PFSK-1 (cell line): Measurements from ENCODE around the gene TMEM139.

Source experiments
- FOXP2 ChIP-seq: optimal IDR thresholded peaks from 2 replicates; pipeline ENCODE3; 2011; ENCODE audit warnings: borderline replicate concordance, control low read depth, inconsistent platforms; ENCODE audit not compliant: insufficient read depth; ENCODE audit errors: extremely low read length, extremely low read depth
- POLR2AphosphoS5 ChIP-seq: IDR thresholded peaks from 2 replicates; pipeline ENCODE4 v1.6.1; 2012; ENCODE audit warnings: low read depth, mild to moderate bottlenecking, control low read depth, low read length, moderate library complexity
- SIN3A ChIP-seq: IDR thresholded peaks from 2 replicates; pipeline ENCODE4 v1.6.1; 2012; ENCODE audit warnings: mild to moderate bottlenecking, low read length, moderate library complexity, borderline replicate concordance; ENCODE audit not compliant: insufficient read depth
- TAF1 ChIP-seq: IDR thresholded peaks from 2 replicates; pipeline ENCODE4 v1.6.1; 2012; ENCODE audit warnings: low read length, control low read depth, borderline replicate concordance; ENCODE audit not compliant: insufficient read depth
- TF ChIP-seq, protein P1 (sequence below), 2 experiments: IDR thresholded peaks; 2 replicates each; pipeline versions ENCODE4 v1.6.1 to v1.8.0; 2011 to 2012; ENCODE audit warnings: low read depth in 2 of 2, low read length in 2 of 2, control low read depth in 1 of 2, inconsistent platforms in 1 of 2, mild to moderate bottlenecking in 1 of 2, moderate library complexity in 1 of 2; ENCODE audit not compliant: insufficient read depth in 1 of 2

Gene TMEM139

DNA sequence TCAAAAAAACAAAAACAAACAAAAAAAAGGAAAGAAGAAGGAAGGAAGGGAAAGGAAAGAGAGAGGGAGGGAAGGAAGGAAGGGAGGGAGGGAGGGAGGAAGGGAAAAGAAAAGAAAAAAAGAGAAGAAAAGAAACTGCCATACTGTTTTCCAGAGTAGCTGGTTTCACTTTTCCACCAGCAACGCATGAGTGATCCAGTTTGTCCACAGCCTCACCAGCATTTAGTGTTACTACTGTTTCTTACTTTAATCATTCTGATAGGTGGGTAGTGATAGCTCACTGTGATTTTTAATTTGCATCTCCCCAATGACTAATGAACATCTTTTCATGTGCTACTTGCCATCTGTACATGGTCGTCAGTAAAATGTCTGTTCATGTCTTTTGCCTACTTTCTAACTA is 11.9 kb upstream of the TMEM139 start:
- TF ChIP-seq SIN3A (no peak), TAF1 (no peak), POLR2AphosphoS5 (no peak), FOXP2 (no peak)
- TF ChIP-seq, protein P1, sequence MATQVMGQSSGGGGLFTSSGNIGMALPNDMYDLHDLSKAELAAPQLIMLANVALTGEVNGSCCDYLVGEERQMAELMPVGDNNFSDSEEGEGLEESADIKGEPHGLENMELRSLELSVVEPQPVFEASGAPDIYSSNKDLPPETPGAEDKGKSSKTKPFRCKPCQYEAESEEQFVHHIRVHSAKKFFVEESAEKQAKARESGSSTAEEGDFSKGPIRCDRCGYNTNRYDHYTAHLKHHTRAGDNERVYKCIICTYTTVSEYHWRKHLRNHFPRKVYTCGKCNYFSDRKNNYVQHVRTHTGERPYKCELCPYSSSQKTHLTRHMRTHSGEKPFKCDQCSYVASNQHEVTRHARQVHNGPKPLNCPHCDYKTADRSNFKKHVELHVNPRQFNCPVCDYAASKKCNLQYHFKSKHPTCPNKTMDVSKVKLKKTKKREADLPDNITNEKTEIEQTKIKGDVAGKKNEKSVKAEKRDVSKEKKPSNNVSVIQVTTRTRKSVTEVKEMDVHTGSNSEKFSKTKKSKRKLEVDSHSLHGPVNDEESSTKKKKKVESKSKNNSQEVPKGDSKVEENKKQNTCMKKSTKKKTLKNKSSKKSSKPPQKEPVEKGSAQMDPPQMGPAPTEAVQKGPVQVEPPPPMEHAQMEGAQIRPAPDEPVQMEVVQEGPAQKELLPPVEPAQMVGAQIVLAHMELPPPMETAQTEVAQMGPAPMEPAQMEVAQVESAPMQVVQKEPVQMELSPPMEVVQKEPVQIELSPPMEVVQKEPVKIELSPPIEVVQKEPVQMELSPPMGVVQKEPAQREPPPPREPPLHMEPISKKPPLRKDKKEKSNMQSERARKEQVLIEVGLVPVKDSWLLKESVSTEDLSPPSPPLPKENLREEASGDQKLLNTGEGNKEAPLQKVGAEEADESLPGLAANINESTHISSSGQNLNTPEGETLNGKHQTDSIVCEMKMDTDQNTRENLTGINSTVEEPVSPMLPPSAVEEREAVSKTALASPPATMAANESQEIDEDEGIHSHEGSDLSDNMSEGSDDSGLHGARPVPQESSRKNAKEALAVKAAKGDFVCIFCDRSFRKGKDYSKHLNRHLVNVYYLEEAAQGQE (IDR thresholded peaks at IDR 0.05; ENCODE audit: insufficient read depth in 1 of 2, low read depth in 2 of 2, low read length in 2 of 2) = no peak

DNA sequence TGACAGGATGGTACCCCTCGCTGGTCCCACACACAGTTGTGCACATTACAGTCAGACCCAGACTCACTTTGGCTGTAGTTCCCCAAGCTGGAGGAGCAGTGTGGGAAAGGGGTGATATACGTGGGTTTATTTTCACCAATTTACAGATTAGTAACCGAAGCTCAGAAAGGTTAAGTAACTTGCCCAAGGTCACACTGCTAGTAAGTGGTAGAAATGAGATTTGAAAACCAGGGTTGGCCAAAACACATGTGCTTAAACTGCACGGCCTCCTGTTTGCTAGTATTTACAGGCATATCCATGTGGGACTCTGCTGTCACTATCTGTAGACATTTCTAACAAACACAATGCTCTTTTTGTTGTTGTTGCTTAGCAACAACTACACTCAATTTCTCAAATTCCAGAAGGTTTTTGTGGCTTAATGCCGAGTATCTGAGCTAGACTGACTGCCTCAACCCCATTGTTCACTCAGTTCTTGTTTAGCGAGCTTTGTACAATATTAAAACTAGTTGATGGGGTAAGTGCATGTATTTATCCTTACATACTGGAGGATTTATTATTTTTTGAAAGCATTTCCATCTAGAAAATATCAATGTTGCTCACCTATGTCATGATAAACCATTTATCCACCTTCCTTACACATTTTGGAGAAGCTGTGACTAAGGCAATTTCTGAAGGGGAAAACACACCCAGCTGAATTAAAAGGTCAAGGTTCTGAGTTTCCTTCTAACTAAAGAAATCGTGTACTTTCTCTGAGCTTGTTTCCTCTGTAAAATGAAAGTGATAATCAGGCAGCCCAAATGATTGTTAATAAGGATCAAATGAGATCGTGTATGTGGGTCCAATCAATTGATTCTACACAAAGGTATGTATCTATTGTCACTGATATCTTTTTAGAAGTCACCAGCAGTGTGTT is 5.3 kb upstream of the TMEM139 start:
- TF ChIP-seq POLR2AphosphoS5 = no peak
- TF ChIP-seq SIN3A = no peak
- no peak for TF ChIP-seq FOXP2

DNA sequence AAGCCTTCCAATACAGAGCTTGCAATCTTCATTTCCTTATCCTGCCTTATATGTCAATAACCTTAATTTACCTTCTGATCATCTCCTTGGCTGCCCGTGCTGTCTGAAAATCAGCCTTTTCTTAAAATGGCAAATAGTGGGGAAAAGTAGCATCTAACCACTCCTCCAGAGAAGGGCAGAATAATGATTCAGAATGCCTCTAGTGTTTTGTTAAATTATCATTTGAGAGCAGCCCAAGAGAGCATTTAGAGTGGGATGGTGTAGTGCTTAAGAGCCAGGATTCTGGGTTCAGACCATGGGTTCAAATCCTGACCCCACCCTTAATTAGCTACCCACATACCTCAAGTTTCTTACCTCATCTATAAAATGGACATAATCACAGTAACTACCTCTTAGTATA is 4.6 kb upstream of the TMEM139 start:
- no peak for TF ChIP-seq FOXP2
- TF ChIP-seq, protein P1 (IDR thresholded peaks at IDR 0.05; ENCODE audit: insufficient read depth in 1 of 2, low read depth in 2 of 2, low read length in 2 of 2) = no peak
- no peak for TF ChIP-seq TAF1
- TF ChIP-seq POLR2AphosphoS5 = no peak
- no peak for TF ChIP-seq SIN3A

DNA sequence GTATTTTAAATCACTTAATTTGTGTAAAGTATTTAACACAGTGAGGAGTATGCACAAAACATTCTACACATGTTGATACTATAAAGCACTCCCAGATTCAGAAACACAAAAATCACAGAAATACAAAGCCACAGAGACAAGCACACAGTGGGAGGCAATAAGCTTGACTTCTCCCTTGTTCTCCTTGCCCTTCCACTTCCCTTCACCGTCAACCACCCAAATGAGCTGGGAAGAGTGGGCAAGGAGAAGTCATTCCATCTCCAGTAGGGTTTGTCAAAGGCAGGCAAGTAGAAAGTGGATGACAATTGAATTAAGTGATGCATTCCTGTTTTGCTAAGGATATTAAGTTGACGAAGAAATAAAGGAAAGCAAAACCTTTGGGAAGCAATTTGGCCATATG is 4.2 kb upstream of the TMEM139 start:
- TF ChIP-seq FOXP2 = no peak
- no peak for TF ChIP-seq SIN3A
- TF ChIP-seq TAF1 = no peak
- TF ChIP-seq, protein P1 (IDR thresholded peaks at IDR 0.05; ENCODE audit: insufficient read depth in 1 of 2, low read depth in 2 of 2, low read length in 2 of 2) = no peak

DNA sequence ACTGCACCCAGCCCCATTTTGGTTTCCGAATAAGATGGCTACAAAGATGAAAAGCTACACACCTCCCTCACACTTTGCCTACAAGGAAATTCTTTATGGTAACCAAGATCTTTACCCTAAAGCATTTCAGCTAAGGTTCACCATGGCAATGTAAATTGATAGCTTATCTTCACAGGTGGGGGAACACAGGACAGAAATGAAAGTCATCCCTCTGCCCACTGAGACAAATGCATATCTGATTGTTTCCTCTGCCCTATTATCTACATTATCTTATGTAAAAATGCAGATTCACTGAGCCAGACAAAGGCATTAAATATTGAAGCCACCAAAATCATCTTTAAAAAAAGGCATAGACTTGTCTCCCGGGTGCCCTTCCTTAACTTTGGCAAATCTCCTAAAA is 3.2 kb upstream of the TMEM139 start:
- TF ChIP-seq SIN3A (no peak), FOXP2 (no peak), POLR2AphosphoS5 (no peak), TAF1 (no peak)
- TF ChIP-seq, protein P1 (IDR thresholded peaks at IDR 0.05; ENCODE audit: insufficient read depth in 1 of 2, low read depth in 2 of 2, low read length in 2 of 2) = no peak
